Urinary bladder (tissue), 4 donors: ENCODE measurements around the gene C1orf21. TPM values are rescaled to one million over a fixed set of nuclear protein-coding genes. Genes with fewer than 3 reads are reported as not detected.

Experiments
- DNase-seq: peaks from one replicate; pipeline ENCODE4 v3.0.0-alpha.2; 2015; ENCODE audit errors: extremely low spot score
- H3K27ac ChIP-seq: one replicate; pipeline ENCODE4 v1.5.1; 2013; ENCODE audit warnings: low read depth, mild to moderate bottlenecking, moderate library complexity
- H3K36me3 ChIP-seq: one replicate; pipeline ENCODE4 v1.6.1; 2013; ENCODE audit warnings: mild to moderate bottlenecking, moderate library complexity; ENCODE audit not compliant: insufficient read depth
- H3K4me1 ChIP-seq: one replicate; pipeline ENCODE4 v1.6.1; 2013; ENCODE audit warnings: mild to moderate bottlenecking, moderate library complexity; ENCODE audit not compliant: insufficient read depth
- H3K4me3 ChIP-seq: one replicate; pipeline ENCODE4 v1.5.1; 2013; ENCODE audit warnings: low read depth, low read length
- WGBS: extraction: QIAGEN DNeasy Blood & Tissue Kit; methylation state at CpG from one replicate; pipeline ENCODE4 v1.1.7; 2013; 5-methylcytosine and 5-hydroxymethylcytosine counted together
- polyA plus RNA-seq: library from polyadenylated mRNA; stranded (reverse); fragments of 200-250 nt; gene quantifications from one replicate; pipeline ENCODE4 v1.2.3, GENCODE V29; 2013
- total RNA-seq: library from RNA; depleted of rRNA; stranded (reverse); fragments of >200 nt; gene quantifications from one replicate; pipeline ENCODE4 v1.2.3, GENCODE V29; 2014
- donor health status: healthy with polysubstance abuse.
- donor health status: healthy.

C1orf21 gene
- total and polyA plus RNA-seq, 2 donors, result 67.3 to 100 TPM

GRCh38 chr1:184426278-184426674 is 39.4 kb downstream of the C1orf21 start:
- H3K27ac ChIP-seq, result peak overlapping the region; percentile 5
- H3K4me1 ChIP-seq, result no peaks in the 10 kb centered on the region
- DNase-seq, result no peak
- H3K36me3 ChIP-seq, result no peaks in the 10 kb centered on the region
- 85% methylated on average over 7 of the region's 7 CpGs for WGBS
- H3K4me3 ChIP-seq, result no peak overlapping the region

GRCh38 chr1:184427722-184428121 is 40.9 kb downstream of the C1orf21 start:
- Histone ChIP-seq H3K36me3 (no peaks in the 10 kb centered on the region), H3K4me1 (no peaks in the 10 kb centered on the region), H3K4me3 (no peak overlapping the region), H3K27ac (no peak overlapping the region)
- 94% methylated on average over 2 of the region's 2 CpGs for WGBS
- DNase-seq, result no peak

- no peak overlapping the region for H3K27ac ChIP-seq
- H3K4me3 ChIP-seq, result no peak overlapping the region
- DNase-seq, result no peak
- H3K36me3 ChIP-seq, result no peaks in the 10 kb centered on the region
- H3K4me1 ChIP-seq, result no peaks in the 10 kb centered on the region
These were observed 41.8 kb downstream of the C1orf21 start for GRCh38 chr1:184428604-184429003.

- WGBS, result 88% methylated on average over 3 of the region's 3 CpGs
- no peak for DNase-seq
- Histone ChIP-seq H3K36me3 (no peaks in the 10 kb centered on the region), H3K27ac (no peak overlapping the region), H3K4me1 (no peaks in the 10 kb centered on the region), H3K4me3 (no peak overlapping the region)
These were observed 42.5 kb downstream of the C1orf21 start for GRCh38 chr1:184429335-184429734.

- DNase-seq, result no peak
- peaks cover 2% of the 10 kb centered on the region for H3K4me1 ChIP-seq
- no peaks in the 10 kb centered on the region for H3K36me3 ChIP-seq
- H3K27ac ChIP-seq, result no peak overlapping the region
- no peak overlapping the region for H3K4me3 ChIP-seq
- WGBS, result 95% methylated on average over 4 of the region's 4 CpGs
These were observed 47.2 kb downstream of the C1orf21 start for GRCh38 chr1:184433956-184434502.

GRCh38 chr1:184437291-184437690 is 50.5 kb downstream of the C1orf21 start:
- WGBS, result 84% methylated on average over 7 of the region's 7 CpGs
- DNase-seq, result no peak
- H3K4me3 ChIP-seq, result no peak overlapping the region
- H3K27ac ChIP-seq, result no peak overlapping the region
- H3K4me1 ChIP-seq, result peaks cover 2% of the 10 kb centered on the region
- H3K36me3 ChIP-seq, result no peaks in the 10 kb centered on the region

GRCh38 chr1:184438363-184438762 is 51.5 kb downstream of the C1orf21 start:
- WGBS, result 99% methylated on average over 2 of the region's 2 CpGs
- Histone ChIP-seq H3K4me1 (peaks cover 2% of the 10 kb centered on the region), H3K36me3 (no peaks in the 10 kb centered on the region), H3K4me3 (no peak overlapping the region), H3K27ac (no peak overlapping the region)
- DNase-seq, result no peak

- Histone ChIP-seq H3K4me1 (no peaks in the 10 kb centered on the region), H3K27ac (no peak overlapping the region), H3K4me3 (no peak overlapping the region), H3K36me3 (no peaks in the 10 kb centered on the region)
- WGBS, result 47% methylated on average over 3 of the region's 3 CpGs
- no peak for DNase-seq
These were observed 55.4 kb downstream of the C1orf21 start for GRCh38 chr1:184442260-184442659.

- Histone ChIP-seq H3K27ac (no peak overlapping the region), H3K36me3 (no peaks in the 10 kb centered on the region), H3K4me1 (no peaks in the 10 kb centered on the region), H3K4me3 (no peak overlapping the region)
- DNase-seq, result no peak
- 49% methylated on average over 3 of the region's 3 CpGs for WGBS
These were observed 56.4 kb downstream of the C1orf21 start for GRCh38 chr1:184443201-184443600.

- DNase-seq, result no peak
- no peaks in the 10 kb centered on the region for H3K4me1 ChIP-seq
- no peak overlapping the region for H3K4me3 ChIP-seq
- 95% methylated on average over 1 of the region's 1 CpG for WGBS
- H3K27ac ChIP-seq, result no peak overlapping the region
- H3K36me3 ChIP-seq, result no peaks in the 10 kb centered on the region
These were observed 56.8 kb downstream of the C1orf21 start for GRCh38 chr1:184443624-184444023.

GRCh38 chr1:184445997-184446396 is 59.2 kb downstream of the C1orf21 start:
- H3K4me1 ChIP-seq, result no peaks in the 10 kb centered on the region
- H3K4me3 ChIP-seq, result no peak overlapping the region
- DNase-seq, result no peak
- WGBS, result 90% methylated on average over 4 of the region's 4 CpGs
- no peaks in the 10 kb centered on the region for H3K36me3 ChIP-seq
- H3K27ac ChIP-seq, result no peak overlapping the region

GRCh38 chr1:184447651-184448185 is 60.9 kb downstream of the C1orf21 start:
- WGBS, result 96% methylated on average over 6 of the region's 6 CpGs
- no peak overlapping the region for H3K27ac ChIP-seq
- DNase-seq, result no peak
- H3K4me1 ChIP-seq, result no peaks in the 10 kb centered on the region
- no peaks in the 10 kb centered on the region for H3K36me3 ChIP-seq
- no peak overlapping the region for H3K4me3 ChIP-seq

GRCh38 chr1:184449916-184450315 is 63.1 kb downstream of the C1orf21 start:
- no peak for DNase-seq
- H3K4me1 ChIP-seq, result no peaks in the 10 kb centered on the region
- H3K4me3 ChIP-seq, result no peak overlapping the region
- WGBS, result 96% methylated on average over 4 of the region's 4 CpGs
- H3K27ac ChIP-seq, result no peak overlapping the region
- no peaks in the 10 kb centered on the region for H3K36me3 ChIP-seq

GRCh38 chr1:184455786-184456185 is 69.0 kb downstream of the C1orf21 start:
- Histone ChIP-seq H3K27ac (no peak overlapping the region), H3K4me1 (no peaks in the 10 kb centered on the region), H3K36me3 (no peaks in the 10 kb centered on the region), H3K4me3 (no peak overlapping the region)
- DNase-seq, result no peak
- 70% methylated on average over 1 of the region's 1 CpG for WGBS

- WGBS, result 73% methylated on average over 3 of the region's 3 CpGs
- no peak for DNase-seq
- Histone ChIP-seq H3K36me3 (no peaks in the 10 kb centered on the region), H3K4me1 (no peaks in the 10 kb centered on the region), H3K4me3 (no peak overlapping the region), H3K27ac (no peak overlapping the region)
These were observed 69.4 kb downstream of the C1orf21 start for GRCh38 chr1:184456189-184456588.
